H1 (cell line): ENCODE data around the gene THRB. TPM values are rescaled to one million over a fixed set of nuclear protein-coding genes. Genes with fewer than 3 reads are reported as not detected.

Experiments
- BCL11A ChIP-seq, 2 experiments: IDR thresholded peaks; one replicate each; pipeline ENCODE4 v1.6.1; 2011; ENCODE audit warnings: low read depth in 2 of 2, low read length in 2 of 2, mild to moderate bottlenecking in 2 of 2
- CBX5 ChIP-seq: fragments of 300-800, 300-1000 bp; sonication (generic); IDR thresholded peaks from 2 replicates; pipeline ENCODE4 v1.7.1; 2016; ENCODE audit warnings: antibody characterized with exemption, low read length, low read depth
- CHD7 ChIP-seq: fragments of 300-600 bp; sonication (generic); IDR thresholded peaks from 2 replicates; pipeline ENCODE4 v1.7.1; 2012; ENCODE audit warnings: low read length, moderate library complexity, mild to moderate bottlenecking, inconsistent platforms; ENCODE audit not compliant: insufficient replicate concordance
- E2F6 ChIP-seq: IDR thresholded peaks from 2 replicates; pipeline ENCODE4 v1.6.1; 2012; ENCODE audit warnings: inconsistent platforms
- EGR1 ChIP-seq: IDR thresholded peaks from 2 replicates; pipeline ENCODE4 v1.6.1; 2011; ENCODE audit warnings: low read depth, low read length, borderline replicate concordance
- MAFK ChIP-seq: IDR thresholded peaks from 2 replicates; pipeline ENCODE4 v1.6.1; 2012; ENCODE audit warnings: low read depth, mild to moderate bottlenecking, improper control_type of control experiment, low read length
- PHF8 ChIP-seq: fragments of 200-600 bp; sonication (generic); conservative IDR thresholded peaks from 2 replicates; pipeline ENCODE4 v1.7.1; 2012; ENCODE audit warnings: low read depth, mild to moderate bottlenecking, inconsistent platforms, low read length, moderate library complexity
- SAP30 ChIP-seq: fragments of 300-600 bp; sonication (generic); IDR thresholded peaks from 2 replicates; pipeline ENCODE4 v1.7.1; 2012; ENCODE audit warnings: low read length, moderate library complexity, mild to moderate bottlenecking, inconsistent platforms; ENCODE audit not compliant: insufficient read depth, insufficient replicate concordance
- SIRT6 ChIP-seq: IDR thresholded peaks from one replicate; pipeline ENCODE4 v1.7.1; 2012; ENCODE audit warnings: low read length, inconsistent platforms
- TAF7 ChIP-seq: optimal IDR thresholded peaks from 2 replicates; pipeline ENCODE3; 2011; ENCODE audit warnings: low read depth, mild to moderate bottlenecking, inconsistent platforms, low read length, moderate library complexity, borderline replicate concordance
- YY1 ChIP-seq: IDR thresholded peaks from 2 replicates; pipeline ENCODE4 v1.6.1; 2011; ENCODE audit warnings: low read depth, mild to moderate bottlenecking, low read length
- polyA plus RNA-seq, 7 experiments: library from polyadenylated mRNA; depleted of rRNA in 3 of 7; stranded (reverse) in 5 of 7; unstranded in 2 of 7; fragments of >200 nt in 5 of 7; fragments of 200-250 nt in 2 of 7; gene quantifications; 1 replicate in 5 of 7; 2 replicates in 1 of 7; 4 replicates in 1 of 7; pipeline versions ENCODE4 v1.2.1 to v1.2.3, GENCODE V29; 2011 to 2013; ENCODE audit warnings: missing spikeins in 2 of 7, mixed read lengths in 2 of 7
- total RNA-seq: library from RNA; stranded (reverse); fragmentation: NEBNext Ultra II Directional; extraction: Animal tissue kit (Norgen Biotek cat#: 25700); gene quantifications from 2 replicates; pipeline ENCODE4 v1.2.1, GENCODE V29; 2021

Gene THRB
- total and polyA plus RNA-seq, 2 of the 8 experiments (the other 6 are each of a cell fraction or from before 2014, with no cell fraction given), result 0.98 to 3.9 TPM

DNA sequence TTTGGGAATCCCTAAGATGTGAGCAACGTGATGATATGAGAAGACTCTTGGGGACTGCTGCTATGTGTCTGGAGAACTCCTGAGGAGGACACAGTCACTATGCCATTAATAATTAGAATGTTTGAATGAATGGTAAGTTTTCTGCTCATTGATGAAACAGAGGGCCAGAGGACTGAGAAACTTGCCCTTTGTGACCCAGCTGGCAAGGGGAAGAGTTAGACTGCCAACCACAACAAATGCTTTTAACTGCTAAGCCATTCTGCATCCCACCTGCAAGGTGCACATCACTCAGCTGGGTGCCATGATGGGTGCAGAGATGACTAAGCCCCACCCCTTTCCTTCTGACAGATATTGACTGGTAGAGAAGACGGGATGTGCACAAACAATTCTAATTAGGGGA is 249.6 kb downstream of the THRB start (continued):
- TF ChIP-seq CHD7 (no peak), E2F6 (no peak), SAP30 (no peak), TAF7 (no peak), YY1 (no peak), BCL11A (IDR thresholded peaks at IDR 0.05; ENCODE audit: low read depth in 2 of 2, low read length in 2 of 2) (no peak), MAFK (no peak), EGR1 (no peak), SIRT6 (no peak), CBX5 (no peak), PHF8 (no peak)
